Left ventricle myocardium inferior (tissue), 1 donor: ENCODE results near the gene KCNMB2. TPM values are rescaled to one million over a fixed set of nuclear protein-coding genes. Genes with fewer than 3 reads are reported as not detected.
A peak's percentile ranks its signal among the peaks of the same experiment; 100 is the strongest.

Experiments used
- DNase-seq: peaks from one replicate; pipeline ENCODE4 v3.0.0-alpha.2; 2020
- H3K27ac ChIP-seq: fragments of 200-600 bp; replicated peaks from 2 replicates; pipeline ENCODE4 v1.8.0; 2021
- H3K27me3 ChIP-seq: fragments of 200-600 bp; 2 replicates; pipeline ENCODE4 v1.8.0; 2021; ENCODE audit warnings: low read depth
- H3K36me3 ChIP-seq: fragments of 200-600 bp; 2 replicates; pipeline ENCODE4 v1.8.0; 2021
- H3K4me1 ChIP-seq: fragments of 200-600 bp; 2 replicates; pipeline ENCODE4 v1.8.0; 2021
- H3K4me3 ChIP-seq: fragments of 200-600 bp; 2 replicates; pipeline ENCODE4 v1.8.0; 2021; ENCODE audit warnings: mild to moderate bottlenecking, moderate library complexity
- H3K9me3 ChIP-seq: fragments of 200-600 bp; replicated peaks from 2 replicates; pipeline ENCODE4 v1.8.0; 2021
- CTCF ChIP-seq: fragments of 200-600 bp; IDR thresholded peaks from 2 replicates; pipeline ENCODE4 v1.8.0; 2021; ENCODE audit warnings: antibody characterized with exemption, mild to moderate bottlenecking, borderline replicate concordance
- intact Hi-C: fragments of 100-400 bp; cut with micrococcal nuclease; formaldehyde crosslinking; loops from one replicate; pipeline ENCODE4 v1.11.0; 2022
- total RNA-seq: library from RNA; stranded (reverse); fragmentation: NEBNext Ultra II Directional; extraction: Animal tissue kit (Norgen Biotek cat#: 25700); gene quantifications from one replicate; pipeline ENCODE4 v1.2.1, GENCODE V29; 2021
- donor health status: DM: no; HTN: yes; CAD: no; lungs with severe emphysema.

The KCNMB2 gene
- total RNA-seq, 1 donor from 2014 or later, result 2.1 TPM

DNA sequence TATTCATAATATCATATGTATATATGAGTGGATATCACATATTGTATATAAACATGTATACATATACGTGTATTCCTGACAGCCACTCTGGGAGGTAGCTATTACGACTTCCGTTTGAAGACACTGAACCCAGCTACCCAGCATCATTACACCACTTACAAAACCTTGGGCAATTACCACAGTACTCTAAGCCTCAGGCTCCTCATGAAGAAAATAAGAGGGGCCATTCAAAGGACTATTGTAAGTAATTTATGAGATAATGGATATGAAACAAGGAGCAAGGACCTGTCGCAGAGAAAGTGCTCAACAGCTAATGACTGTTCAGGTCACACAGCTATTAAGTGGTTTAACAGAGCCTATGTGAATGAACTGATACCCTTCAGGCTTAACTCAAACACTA lies 52.4 kb downstream of the KCNMB2 start:
- Histone ChIP-seq H3K9me3 (no peaks in the 10 kb centered on the region), H3K36me3 (no peaks in the 10 kb centered on the region), H3K4me1 (peaks cover 21% of the 10 kb centered on the region), H3K27ac (no peak overlapping the region), H3K27me3 (no peaks in the 10 kb centered on the region), H3K4me3 (no peak overlapping the region)
- no peak for TF ChIP-seq CTCF
- DNase-seq, result no peak
- intact Hi-C loops, result loop anchor here (10.0 kb wide), 1 partner anchor 1764 kb away; no protein-coding TSS in a partner anchor

GRCh38 chr3:178593786-178594185 lies 57.5 kb downstream of the KCNMB2 start:
- Histone ChIP-seq H3K9me3 (no peaks in the 10 kb centered on the region), H3K4me3 (no peak overlapping the region), H3K27me3 (no peaks in the 10 kb centered on the region), H3K4me1 (no peaks in the 10 kb centered on the region), H3K27ac (no peak overlapping the region), H3K36me3 (no peaks in the 10 kb centered on the region)
- no peak for DNase-seq
- TF ChIP-seq CTCF, result no peak
- intact Hi-C loops, result no loop called here

DNA sequence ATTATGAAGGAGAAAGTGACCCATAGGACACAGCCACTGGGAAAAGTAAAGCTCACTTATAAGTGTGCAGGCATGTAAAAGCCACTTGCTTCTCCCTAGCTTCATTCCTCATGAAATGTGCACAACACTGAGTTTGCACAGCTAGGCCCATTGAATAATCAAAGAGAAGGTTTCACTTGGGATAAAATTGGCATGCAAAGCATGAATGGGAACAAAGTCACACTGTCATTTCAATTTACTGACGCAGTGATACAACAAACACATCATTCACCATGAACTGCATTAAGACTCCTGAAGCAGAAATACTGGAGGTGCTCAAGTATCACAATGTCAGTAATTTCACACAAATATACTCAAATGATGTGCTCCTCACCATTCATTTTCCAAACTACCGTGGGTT lies 61.1 kb downstream of the KCNMB2 start:
- no peaks in the 10 kb centered on the region for H3K4me1 ChIP-seq
- no peak overlapping the region for H3K4me3 ChIP-seq
- H3K9me3 ChIP-seq, result no peaks in the 10 kb centered on the region
- no peaks in the 10 kb centered on the region for H3K36me3 ChIP-seq
- no peak for DNase-seq
- no peaks in the 10 kb centered on the region for H3K27me3 ChIP-seq
- intact Hi-C loops, result no loop called here
- TF ChIP-seq CTCF, result no peak
- no peak overlapping the region for H3K27ac ChIP-seq

DNA sequence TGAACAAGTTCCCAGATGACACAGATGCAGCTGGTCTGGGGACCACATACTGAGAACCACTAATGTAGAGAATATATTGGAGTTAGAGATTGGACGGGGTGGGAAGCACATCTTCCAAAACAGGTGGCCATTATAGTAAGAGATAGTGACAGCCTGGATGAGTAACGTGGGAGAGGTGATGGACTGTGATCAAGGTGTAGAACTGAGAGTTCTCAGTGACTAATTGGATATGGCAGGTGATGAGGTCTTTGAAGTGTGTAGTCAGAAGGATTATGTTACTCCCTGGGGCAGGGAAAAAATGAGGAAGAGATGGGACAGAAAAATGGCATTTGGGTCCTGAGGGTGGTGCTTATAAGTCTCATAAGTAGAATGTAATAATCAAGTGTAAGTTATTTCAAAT lies 66.6 kb downstream of the KCNMB2 start:
- TF ChIP-seq CTCF, result no peak
- Histone ChIP-seq H3K27ac (no peak overlapping the region), H3K4me1 (no peaks in the 10 kb centered on the region), H3K36me3 (no peaks in the 10 kb centered on the region), H3K4me3 (no peak overlapping the region), H3K27me3 (no peaks in the 10 kb centered on the region), H3K9me3 (no peaks in the 10 kb centered on the region)
- intact Hi-C loops, result no loop called here
- DNase-seq, result no peak

- Histone ChIP-seq H3K9me3 (peaks cover 4% of the 10 kb centered on the region), H3K27me3 (no peaks in the 10 kb centered on the region), H3K36me3 (no peaks in the 10 kb centered on the region), H3K4me3 (no peak overlapping the region), H3K4me1 (no peaks in the 10 kb centered on the region), H3K27ac (no peak overlapping the region)
- intact Hi-C loops, result no loop called here
- DNase-seq, result no peak
- TF ChIP-seq CTCF, result no peak
Measured at GRCh38 chr3:178603735-178604134, 67.5 kb downstream of the KCNMB2 start.

DNA sequence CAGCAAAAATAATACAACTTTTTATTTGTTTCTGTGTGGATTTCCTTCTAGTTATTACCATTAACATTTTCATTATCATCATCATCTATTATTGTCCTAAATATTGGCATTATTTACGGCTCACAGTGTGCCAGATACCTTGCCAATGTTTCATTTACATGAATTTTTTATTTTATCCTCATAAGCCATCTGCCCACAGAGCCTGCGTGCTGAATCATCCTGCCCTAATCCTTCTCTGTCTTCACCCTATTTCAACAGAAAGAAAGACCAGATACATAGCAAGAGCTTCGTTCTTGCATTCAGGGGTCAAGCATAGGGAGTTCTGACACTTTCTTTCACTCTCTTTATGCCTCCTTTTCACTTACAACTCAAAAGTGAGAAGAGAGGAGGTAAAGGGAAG lies 82.0 kb downstream of the KCNMB2 start:
- intact Hi-C loops, result no loop called here
- no peak for DNase-seq
- H3K4me1 ChIP-seq, result peaks cover 13% of the 10 kb centered on the region
- H3K27me3 ChIP-seq, result no peaks in the 10 kb centered on the region
- no peaks in the 10 kb centered on the region for H3K36me3 ChIP-seq
- H3K27ac ChIP-seq, result peak overlapping the region; percentile 47
- no peak for TF ChIP-seq CTCF
- peak overlapping the region; percentile 54 for H3K4me3 ChIP-seq
- peaks cover 8% of the 10 kb centered on the region for H3K9me3 ChIP-seq
